ENCODE measurements around the gene PTPN7.

DNA sequence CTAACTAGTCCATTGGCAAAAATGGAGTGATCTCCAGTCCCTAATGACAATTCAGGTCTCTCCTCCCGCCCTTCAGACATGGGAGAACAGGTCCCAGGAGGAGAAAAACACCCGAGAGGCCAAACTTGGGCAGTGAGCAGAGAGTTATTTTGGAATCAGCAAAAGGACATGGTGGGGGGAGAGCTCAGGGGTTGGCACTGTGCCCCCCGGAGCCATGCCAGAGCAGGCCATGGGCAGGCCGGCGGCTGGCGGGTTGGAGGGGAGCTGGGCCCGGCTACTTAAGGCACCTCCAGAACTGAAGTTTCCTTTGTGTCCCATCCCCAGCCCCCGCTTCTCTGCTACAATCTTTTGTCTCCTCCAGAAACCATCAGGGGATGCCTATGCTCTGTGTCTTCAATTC, 40.3 kb upstream of the PTPN7 start:
- TF ChIP-seq CREB1 (IDR thresholded peaks at IDR 0.05; ENCODE audit: low read depth) (no peak), POLR2A (IDR thresholded peaks at IDR 0.05; ENCODE audit: low read depth, low read length) (no peak), CEBPB (IDR thresholded peaks at IDR 0.05; ENCODE audit: borderline replicate concordance in 1 of 2, low read depth in 2 of 2, low read length in 2 of 2) (no peak), CTCF (IDR thresholded peaks at IDR 0.05 in 2 of 3, conservative IDR thresholded peaks at IDR 0.05 in 1 of 3; ENCODE audit: control insufficient read depth in 2 of 3, extremely low read depth in 1 of 3, insufficient read depth in 1 of 3, low read depth in 3 of 3, low read length in 3 of 3) (no peak), MAX (IDR thresholded peaks at IDR 0.05; ENCODE audit: low read depth, low read length) (no peak), EP300 (IDR thresholded peaks at IDR 0.05; ENCODE audit: borderline replicate concordance in 1 of 2, control insufficient read depth in 1 of 2, low read depth in 2 of 2, low read length in 2 of 2) (no peak), ZNF274 (IDR thresholded peaks at IDR 0.05; ENCODE audit: insufficient read depth, insufficient read length) (no peak), EGR1 (IDR thresholded peaks at IDR 0.05; ENCODE audit: borderline replicate concordance in 1 of 2, low read depth in 2 of 2, low read length in 2 of 2) (no peak)
- TF ChIP-seq, protein P1, sequence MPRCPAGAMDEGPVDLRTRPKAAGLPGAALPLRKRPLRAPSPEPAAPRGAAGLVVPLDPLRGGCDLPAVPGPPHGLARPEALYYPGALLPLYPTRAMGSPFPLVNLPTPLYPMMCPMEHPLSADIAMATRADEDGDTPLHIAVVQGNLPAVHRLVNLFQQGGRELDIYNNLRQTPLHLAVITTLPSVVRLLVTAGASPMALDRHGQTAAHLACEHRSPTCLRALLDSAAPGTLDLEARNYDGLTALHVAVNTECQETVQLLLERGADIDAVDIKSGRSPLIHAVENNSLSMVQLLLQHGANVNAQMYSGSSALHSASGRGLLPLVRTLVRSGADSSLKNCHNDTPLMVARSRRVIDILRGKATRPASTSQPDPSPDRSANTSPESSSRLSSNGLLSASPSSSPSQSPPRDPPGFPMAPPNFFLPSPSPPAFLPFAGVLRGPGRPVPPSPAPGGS (IDR thresholded peaks at IDR 0.05; ENCODE audit: borderline replicate concordance, insufficient read depth, low read depth, low read length, poor library complexity, severe bottlenecking), result no peak
